Stomach (tissue), 4 donors: Measurements from ENCODE around the gene BACE2.

ENCODE experiments used
- POLR2A ChIP-seq, 4 donors: fragments of 450-650 bp; IDR thresholded peaks; one replicate each; pipeline ENCODE4 v1.6.1; 2016; ENCODE audit warnings: antibody characterized with exemption in 4 of 4, control low read depth in 2 of 4, mild to moderate bottlenecking in 1 of 4, moderate library complexity in 1 of 4
- POLR2AphosphoS5 ChIP-seq, 3 donors: sonication (generic); formaldehyde crosslinking; IDR thresholded peaks; one replicate each; pipeline ENCODE4 v1.6.1; 2016; ENCODE audit warnings: antibody characterized with exemption in 3 of 3

DNA sequence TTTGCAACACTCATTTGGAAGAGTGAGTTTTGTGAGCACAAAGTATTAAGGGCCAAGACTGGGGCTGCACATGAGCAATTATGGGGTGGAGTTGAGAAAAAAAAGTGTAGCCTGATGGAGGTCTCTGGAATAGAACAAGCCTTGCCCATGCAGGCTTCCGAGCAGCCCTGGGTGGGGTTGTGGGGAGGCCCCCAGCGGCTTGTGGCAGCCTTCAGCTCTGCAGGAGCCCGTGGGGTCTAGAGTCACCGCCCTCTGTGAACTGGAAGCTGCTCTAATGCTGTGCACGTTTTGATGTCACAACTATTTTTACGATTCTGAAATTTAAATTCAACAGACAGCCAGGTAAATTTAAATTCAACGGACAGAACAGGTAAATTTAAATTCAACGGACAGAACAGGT is 58.9 kb downstream of the BACE2 start:
- TF ChIP-seq POLR2AphosphoS5 (IDR thresholded peaks at IDR 0.05) (no peak), POLR2A (IDR thresholded peaks at IDR 0.05) (no peak)
